Endodermal cell (in vitro differentiated cells): Measurements from ENCODE around the gene HPD. TPM values are rescaled to one million over a fixed set of nuclear protein-coding genes. Genes with fewer than 3 reads are reported as not detected.

ENCODE experiments used
- DNase-seq: peaks from one replicate; pipeline ENCODE4 v3.0.0-alpha.2; 2017
- H3K27ac ChIP-seq: 2 replicates; pipeline ENCODE4 v1.5.1; 2013; ENCODE audit warnings: mild to moderate bottlenecking, low read depth, low read length, moderate library complexity
- H3K27me3 ChIP-seq: 2 replicates; pipeline ENCODE4 v1.6.1; 2013; ENCODE audit warnings: mild to moderate bottlenecking, low read length, moderate library complexity; ENCODE audit not compliant: insufficient read depth, control insufficient read depth, poor library complexity, severe bottlenecking
- H3K36me3 ChIP-seq: 2 replicates; pipeline ENCODE4 v1.7.0; 2013; ENCODE audit warnings: mild to moderate bottlenecking, low read length, moderate library complexity; ENCODE audit not compliant: control insufficient read depth, insufficient read depth
- H3K4me1 ChIP-seq: one replicate; pipeline ENCODE4 v1.7.0; 2013; ENCODE audit warnings: low read length; ENCODE audit not compliant: control insufficient read depth, insufficient read depth
- H3K4me3 ChIP-seq: 2 replicates; pipeline ENCODE4 v1.5.1; 2013; ENCODE audit warnings: mild to moderate bottlenecking, low read length, moderate library complexity
- H3K9ac ChIP-seq: 2 replicates; pipeline ENCODE4 v1.6.1; 2013; ENCODE audit warnings: mild to moderate bottlenecking, low read length, moderate library complexity; ENCODE audit not compliant: poor library complexity, severe bottlenecking; ENCODE audit errors: extremely low read depth
- H3K9me3 ChIP-seq: 2 replicates; pipeline ENCODE4 v1.6.1; 2013; ENCODE audit warnings: mild to moderate bottlenecking, low read length, moderate library complexity; ENCODE audit not compliant: control insufficient read depth
- H3K27ac Mint-ChIP-seq: 2 replicates; pipeline ENCODE4 v1.8.0; 2020; ENCODE audit warnings: mixed read lengths
- H3K27me3 Mint-ChIP-seq: 2 replicates; pipeline ENCODE4 v1.8.0; 2021; ENCODE audit warnings: mild to moderate bottlenecking, mixed read lengths; ENCODE audit not compliant: insufficient read depth
- H3K36me3 Mint-ChIP-seq: 2 replicates; pipeline ENCODE4 v1.8.0; 2020; ENCODE audit warnings: low read depth, mixed read lengths
- H3K4me1 Mint-ChIP-seq: 2 replicates; pipeline ENCODE4 v1.8.0; 2020; ENCODE audit warnings: mixed read lengths
- H3K4me3 Mint-ChIP-seq: 2 replicates; pipeline ENCODE4 v1.8.0; 2020; ENCODE audit warnings: mild to moderate bottlenecking, moderate library complexity, mixed read lengths
- H3K9me3 Mint-ChIP-seq: 2 replicates; pipeline ENCODE4 v1.8.0; 2020; ENCODE audit warnings: mild to moderate bottlenecking, mixed read lengths
- CTCF ChIP-seq: fragments of 200-600 bp; sonication (generic); conservative IDR thresholded peaks from 2 replicates; pipeline ENCODE4 v1.5.0; 2021; ENCODE audit warnings: antibody characterized with exemption, mild to moderate bottlenecking
- WGBS, 2 experiments: methylation state at CpG; one replicate each; pipeline versions ENCODE4 v1.1.5 to v1.1.7; 2013; ENCODE audit warnings: missing lambda C conversion rate in 2 of 2, mixed read lengths in 1 of 2; ENCODE audit not compliant: insufficient coverage in 1 of 2, insufficient read length in 1 of 2; 5-methylcytosine and 5-hydroxymethylcytosine counted together
- total RNA-seq, 2 donors: library from RNA; stranded (reverse); fragmentation: NEBNext Ultra II Directional in 1 of 2; extraction: Animal tissue kit (Norgen Biotek cat#: 25700) in 1 of 2; gene quantifications; 2 replicates in 1 of 2; 3 replicates in 1 of 2; pipeline ENCODE4 v1.2.1, GENCODE V29; 2021

The HPD gene
- total RNA-seq, 2 donors from 2014 or later: 0.55 to 0.71 TPM

- H3K4me3 Mint-ChIP-seq: no peak overlapping the region
- no peak overlapping the region for H3K4me3 ChIP-seq
- H3K36me3 ChIP-seq: peaks cover 1% of the 10 kb centered on the region
- no peak overlapping the region for H3K27ac ChIP-seq
- H3K27me3 ChIP-seq: no peaks in the 10 kb centered on the region
- H3K27me3 Mint-ChIP-seq: peaks cover 1% of the 10 kb centered on the region
- H3K36me3 Mint-ChIP-seq: peaks cover 16% of the 10 kb centered on the region
- no peak for TF ChIP-seq CTCF
- peak overlapping the region; percentile 35 for H3K27ac Mint-ChIP-seq
- H3K4me1 Mint-ChIP-seq: peaks cover 18% of the 10 kb centered on the region
- no peak for DNase-seq
- H3K4me1 ChIP-seq: peaks cover 14% of the 10 kb centered on the region
- H3K9ac ChIP-seq: no peak overlapping the region
- WGBS, 2 experiments: 84 to 88% methylated on average over 19 to 28 of the region's 28 CpGs
- no peaks in the 10 kb centered on the region for H3K9me3 ChIP-seq
- H3K9me3 Mint-ChIP-seq: no peaks in the 10 kb centered on the region
Observed at GRCh38 chr12:121789800-121790728, 68.6 kb downstream of the HPD start.

Other genes with a start within 250 kb of the HPD start
- gene ORAI1, start 232.3 kb downstream of the HPD start, total RNA-seq: 10 to 100 TPM; 35.3 to 39.2 TPM
- 1 to 10 TPM; 1.4 to 1.6 TPM for gene MORN3, start 189.2 kb downstream of the HPD start, total RNA-seq
- 10 to 100 TPM; 21.8 to 25.3 TPM for gene TMEM120B, start 146.1 kb downstream of the HPD start, total RNA-seq
- 10 to 100 TPM; 31.0 to 35.6 TPM for gene RHOF, start 65.2 kb downstream of the HPD start, total RNA-seq
- gene SETD1B, start 54.9 kb downstream of the HPD start, total RNA-seq: 10 to 100 TPM; 30.7 to 32.6 TPM
- gene PSMD9, start 29.9 kb upstream of the HPD start, total RNA-seq: 10 to 100 TPM; 41.4 to 50.9 TPM
- 10 to 100 TPM in 1 of 2 donors, 1 to 10 TPM in 1; 3.4 to 11.2 TPM for gene CFAP251, start 59.7 kb upstream of the HPD start, total RNA-seq
- gene BCL7A, start 163.0 kb upstream of the HPD start, total RNA-seq: 10 to 100 TPM; 22.3 to 28.9 TPM
- 10 to 100 TPM; 27.4 to 32.2 TPM for gene MLXIP, start 219.9 kb upstream of the HPD start, total RNA-seq